ENCODE data around the gene VBP1. TPM values are rescaled to one million over a fixed set of nuclear protein-coding genes. Genes with fewer than 3 reads are reported as not detected.

The VBP1 gene
- total RNA-seq, 1 experiment from 2014 or later: 126 TPM

- Histone ChIP-seq H3K27ac (ENCODE audit: low read length) (no peak overlapping the region), H3K4me3 (ENCODE audit: low read depth in 2 of 2, low read length in 2 of 2) (no peak overlapping the region), H3K9me3 (ENCODE audit: control insufficient read depth, insufficient read depth, low read depth, low read length) (no peaks in the 10 kb centered on the region), H3K27me3 (ENCODE audit: control insufficient read depth, insufficient read depth, low read length) (no peaks in the 10 kb centered on the region), H3K36me3 (ENCODE audit: control insufficient read depth, insufficient read depth, low read length) (peaks cover 22% of the 10 kb centered on the region), H3K4me1 (ENCODE audit: control insufficient read depth, insufficient read depth, low read length) (no peaks in the 10 kb centered on the region)
- intact Hi-C loops (cut with micrococcal nuclease; ENCODE audit: unreplicated experiment): no loop called here
- ChIA-PET CTCF (no interaction called here), POLR2A (no interaction called here)
- TF ChIP-seq REST (IDR thresholded peaks at IDR 0.05; ENCODE audit: insufficient read depth in 1 of 2, low read depth in 2 of 2, low read length in 1 of 2) (no peak), TCF7L2 (IDR thresholded peaks at IDR 0.05; ENCODE audit: low read depth, low read length) (no peak)
- ATAC-seq (no peak), DNase-seq (ENCODE audit: low read depth, low spot score) (no peak)
- in situ Hi-C loops (cut with HindIII; ENCODE audit: low pct_unique_long_range_greater_than_20kb, low sequenced_read_pairs): no loop called here
- BruUV-seq (replicated peaks): no TSS peak
These were observed 26.0 kb downstream of the VBP1 start for GRCh38 chrX:155242300-155242699.

GRCh38 chrX:155246748-155247147 is 30.5 kb downstream of the VBP1 start:
- no peaks in the 10 kb centered on the region for H3K36me3 ChIP-seq (ENCODE audit: control insufficient read depth, insufficient read depth, low read length)
- H3K4me1 ChIP-seq (ENCODE audit: control insufficient read depth, insufficient read depth, low read length): no peaks in the 10 kb centered on the region
- H3K27ac ChIP-seq (ENCODE audit: low read length): no peak overlapping the region
- BruUV-seq (replicated peaks): no TSS peak
- in situ Hi-C loops (cut with HindIII; ENCODE audit: low pct_unique_long_range_greater_than_20kb, low sequenced_read_pairs): no loop called here
- intact Hi-C loops (cut with micrococcal nuclease; ENCODE audit: unreplicated experiment): no loop called here
- no peak overlapping the region for H3K4me3 ChIP-seq (ENCODE audit: low read depth in 2 of 2, low read length in 2 of 2)
- CTCF ChIA-PET: no interaction called here
- DNase-seq (ENCODE audit: low read depth, low spot score): no peak
- no peaks in the 10 kb centered on the region for H3K9me3 ChIP-seq (ENCODE audit: control insufficient read depth, insufficient read depth, low read depth, low read length)
- H3K27me3 ChIP-seq (ENCODE audit: control insufficient read depth, insufficient read depth, low read length): no peaks in the 10 kb centered on the region
- TF ChIP-seq REST (IDR thresholded peaks at IDR 0.05; ENCODE audit: insufficient read depth in 1 of 2, low read depth in 2 of 2, low read length in 1 of 2) (no peak), CTCF (IDR thresholded peaks at IDR 0.05) (no peak), POLR2AphosphoS5 (IDR thresholded peaks at IDR 0.05; ENCODE audit: low read depth, low read length) (no peak)
- POLR2A ChIA-PET: no interaction called here
- ATAC-seq: no peak

Measured in Panc1 (cell line).